Activated CD8-positive, alpha-beta memory T cell treated with anti-CD3 and anti-CD28 coated beads, Interleukin-2, amount 50 U/mL, for 24 hours (primary cell): ENCODE measurements around the gene NIT1.
A peak's percentile ranks its signal among the peaks of the same experiment; 100 is the strongest.

Experiments
- DNase-seq: peaks from one replicate; pipeline ENCODE4 v3.0.0-alpha.2; 2020; ENCODE audit errors: extremely low read depth

The NIT1 gene

GRCh38 chr1:161083748-161084596 is 33.9 kb upstream of the NIT1 start:
- DNase-seq, result no peak

- no peak for DNase-seq
These were observed 33.3 kb upstream of the NIT1 start for GRCh38 chr1:161084597-161084988.

GRCh38 chr1:161085165-161085564 is 32.7 kb upstream of the NIT1 start:
- no peak for DNase-seq

GRCh38 chr1:161086457-161086856 is 31.4 kb upstream of the NIT1 start:
- no peak for DNase-seq

- no peak for DNase-seq
These were observed 29.3 kb upstream of the NIT1 start for GRCh38 chr1:161088587-161089110.

- DNase-seq, result no peak
These were observed 28.5 kb upstream of the NIT1 start, which contains the start of gene NECTIN4 for GRCh38 chr1:161089251-161089924. TSS of gene NECTIN4 (minus strand) at chr1:161089558. CDS start at chr1:161089296, 262 bp downstream.

DNA sequence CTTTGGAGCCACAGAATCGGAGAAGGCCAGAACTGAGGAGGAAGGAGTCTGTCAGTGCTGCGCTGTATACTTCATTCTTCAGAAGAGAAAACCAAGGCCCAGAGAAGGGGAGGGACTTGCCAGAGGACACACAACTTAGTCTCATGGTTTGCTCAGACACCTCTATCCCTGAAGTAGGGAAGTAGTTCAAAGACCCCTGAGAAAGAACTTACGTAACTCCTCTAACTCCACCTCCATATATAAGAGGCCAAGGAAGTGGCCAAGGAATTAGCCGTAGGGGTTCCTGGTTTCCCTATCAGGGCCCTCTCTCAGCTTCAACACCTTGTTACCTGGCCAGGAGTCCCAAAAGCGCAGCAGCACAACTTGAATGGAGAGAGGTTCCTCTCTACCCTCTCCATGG is 28.0 kb upstream of the NIT1 start:
- no peak for DNase-seq

DNA sequence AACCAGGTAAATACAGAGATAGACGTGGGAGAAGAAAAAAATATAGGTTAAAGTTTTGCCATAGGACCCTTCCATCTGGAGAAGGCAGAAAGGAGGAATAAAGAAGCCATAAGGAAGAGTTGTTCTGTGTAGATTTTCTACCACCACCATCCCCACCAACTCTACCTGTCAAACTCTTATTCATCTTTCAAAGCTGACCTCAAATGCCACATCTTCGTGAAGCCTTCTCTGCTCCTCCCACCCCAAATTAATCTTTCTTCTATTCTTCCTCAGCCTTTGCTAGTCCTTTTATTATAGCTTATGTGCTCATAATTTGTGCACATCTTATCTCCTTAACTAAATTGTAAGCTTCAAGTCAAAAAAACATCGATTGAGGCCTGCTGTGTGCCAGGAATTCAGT is 27.3 kb upstream of the NIT1 start:
- no peak for DNase-seq

- no peak for DNase-seq
These were observed 26.8 kb upstream of the NIT1 start for GRCh38 chr1:161091093-161091492.

GRCh38 chr1:161091796-161092507 is 26.0 kb upstream of the NIT1 start:
- no peak for DNase-seq

DNA sequence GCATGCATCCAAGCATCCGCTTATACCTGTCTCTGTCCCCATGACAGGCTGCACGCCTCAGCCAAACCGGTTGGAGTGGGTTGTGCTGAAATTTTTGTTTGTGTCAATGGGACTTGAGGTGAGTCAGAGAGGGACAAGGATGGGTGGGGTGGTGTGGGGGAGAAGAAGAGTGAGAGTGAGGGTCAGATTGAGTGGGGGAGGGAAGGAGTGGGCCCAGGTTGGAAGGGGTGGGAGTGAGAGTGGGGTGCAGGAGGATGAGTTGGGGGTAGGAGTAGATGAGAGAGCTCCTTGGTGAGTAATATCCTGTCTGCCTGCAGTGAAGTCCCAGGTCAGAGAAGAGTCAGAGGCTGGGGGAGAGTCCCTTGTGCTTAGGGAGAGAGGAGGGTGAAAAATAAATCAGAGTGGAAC is 25.3 kb upstream of the NIT1 start:
- DNase-seq, result no peak

- DNase-seq, result no peak
These were observed 23.4 kb upstream of the NIT1 start for GRCh38 chr1:161094481-161094880.

DNA sequence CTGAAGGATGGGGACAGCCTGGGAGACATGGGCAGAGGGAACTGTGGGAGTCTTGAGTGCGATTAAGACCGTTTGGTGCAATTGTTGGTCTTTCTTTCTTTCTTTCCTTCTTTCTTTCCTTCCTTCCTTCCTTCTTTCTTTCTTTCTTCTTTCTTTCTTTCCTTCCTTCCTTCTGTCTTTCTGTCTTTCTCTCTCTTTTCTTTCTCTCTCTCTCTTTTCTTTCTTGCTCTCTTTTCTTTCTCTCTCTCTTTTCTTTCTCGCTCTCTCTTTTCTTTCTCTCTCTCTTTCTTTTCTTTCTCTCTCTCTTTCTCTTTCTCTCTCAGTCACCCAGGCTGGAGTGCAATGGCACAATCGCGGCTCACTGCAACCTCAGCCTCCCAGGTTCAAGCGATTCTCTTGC is 22.7 kb upstream of the NIT1 start:
- no peak for DNase-seq

DNA sequence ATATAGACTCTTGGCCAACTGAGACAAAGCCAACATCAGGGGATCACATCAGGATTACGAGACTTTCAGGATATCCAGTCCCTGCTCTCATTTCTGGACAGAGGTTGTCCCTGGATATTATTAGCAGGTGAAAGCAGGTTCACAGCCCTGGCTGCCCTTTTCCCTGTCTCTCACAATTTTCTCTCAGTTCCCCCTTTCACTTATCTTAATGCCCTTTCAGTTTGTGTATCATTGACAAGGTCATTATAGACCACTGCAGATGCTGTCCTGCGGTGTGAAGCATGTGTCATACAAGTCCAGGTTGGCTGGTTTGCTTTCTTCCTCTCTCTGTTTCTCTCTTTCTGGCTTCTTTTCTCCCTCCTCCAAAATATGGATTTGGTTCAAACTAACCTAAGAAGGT is 21.9 kb upstream of the NIT1 start:
- DNase-seq, result no peak

GRCh38 chr1:161096530-161096929 is 21.4 kb upstream of the NIT1 start:
- DNase-seq, result no peak

GRCh38 chr1:161098210-161099068 is 19.5 kb upstream of the NIT1 start, which contains the start of gene KLHDC9:
TSS of gene KLHDC9 (plus strand) at chr1:161098361. CDS start at chr1:161098536, 175 bp downstream.
- peak; percentile 37 for DNase-seq

GRCh38 chr1:161099090-161099802 is 18.7 kb upstream of the NIT1 start:
- DNase-seq, result no peak

GRCh38 chr1:161100556-161100955 is 17.3 kb upstream of the NIT1 start:
- no peak for DNase-seq

DNA sequence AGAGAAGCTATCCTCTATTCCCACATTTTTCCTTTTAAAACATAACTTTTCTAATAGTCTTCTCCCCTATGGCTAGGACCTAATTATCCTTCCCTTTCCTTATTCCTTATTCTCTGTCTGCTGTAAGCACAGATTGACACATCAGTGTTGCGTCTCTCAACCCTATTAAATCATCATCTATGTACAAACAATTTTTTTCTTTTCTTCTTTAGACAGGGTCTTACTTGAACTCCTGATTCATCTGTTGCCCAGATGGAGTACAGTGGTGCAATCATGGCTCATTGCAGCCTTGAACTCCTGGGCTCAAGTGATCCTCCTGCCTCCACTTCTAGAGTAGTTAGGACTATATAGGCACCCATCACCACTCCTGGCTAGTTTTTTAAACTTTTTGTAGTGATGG is 11.5 kb upstream of the NIT1 start:
- DNase-seq, result no peak

- no peak for DNase-seq
These were observed 6.8 kb upstream of the NIT1 start for GRCh38 chr1:161111117-161111516.

DNA sequence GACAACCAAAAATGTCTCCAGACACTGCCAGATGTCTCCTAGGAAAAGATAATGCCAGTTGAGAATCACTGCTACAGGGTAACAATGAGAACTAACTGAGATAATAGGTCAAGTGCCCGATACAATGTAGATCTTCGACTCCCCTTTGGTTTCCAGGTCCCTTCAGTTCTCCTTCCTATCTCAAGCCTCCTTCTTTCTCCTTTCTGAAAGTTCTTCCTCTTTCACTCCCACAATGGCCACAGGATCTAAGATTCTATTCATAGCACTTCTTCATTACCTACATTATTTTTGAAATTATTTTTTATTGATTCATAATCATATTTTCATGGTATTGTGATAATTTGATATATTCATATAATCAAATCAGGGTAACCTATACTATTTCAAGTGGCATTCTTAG is 6.4 kb upstream of the NIT1 start:
- DNase-seq, result no peak
